Activated CD8-positive, alpha-beta memory T cell treated with anti-CD3 and anti-CD28 coated beads, Interleukin-2, amount 50 U/mL, for 24 hours (primary cell): ENCODE measurements around the gene HSPA1A.
A peak's percentile ranks its signal among the peaks of the same experiment; 100 is the strongest.
"Not testable (repeated sequence)": the region's sequence is repeated elsewhere in the genome, so short reads cannot be mapped to it uniquely, and the experiment has no call there.

Experiments used
- DNase-seq: peaks from one replicate; pipeline ENCODE4 v3.0.0-alpha.2; 2020; ENCODE audit errors: extremely low read depth

HSPA1A gene

DNA sequence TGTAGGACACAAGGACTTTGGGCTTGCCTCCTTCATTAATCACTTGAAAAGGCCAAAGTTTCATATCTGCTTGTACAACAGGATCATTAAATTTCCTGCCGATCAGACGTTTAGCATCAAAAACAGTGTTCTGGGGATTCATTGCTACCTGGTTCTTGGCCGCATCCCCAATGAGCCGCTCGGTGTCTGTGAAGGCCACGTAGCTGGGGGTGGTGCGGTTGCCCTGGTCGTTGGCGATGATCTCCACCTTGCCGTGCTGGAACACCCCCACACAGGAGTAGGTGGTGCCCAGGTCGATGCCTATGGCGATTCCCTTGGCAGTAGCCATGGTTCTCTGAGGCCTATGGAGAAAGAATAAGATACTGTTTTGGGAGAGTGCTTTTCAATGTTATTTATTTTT is 3.7 kb upstream of the HSPA1A start:
- no peak for DNase-seq

GRCh38 chr6:31813465-31813849 is 1.9 kb upstream of the HSPA1A start:
- no peak for DNase-seq

DNA sequence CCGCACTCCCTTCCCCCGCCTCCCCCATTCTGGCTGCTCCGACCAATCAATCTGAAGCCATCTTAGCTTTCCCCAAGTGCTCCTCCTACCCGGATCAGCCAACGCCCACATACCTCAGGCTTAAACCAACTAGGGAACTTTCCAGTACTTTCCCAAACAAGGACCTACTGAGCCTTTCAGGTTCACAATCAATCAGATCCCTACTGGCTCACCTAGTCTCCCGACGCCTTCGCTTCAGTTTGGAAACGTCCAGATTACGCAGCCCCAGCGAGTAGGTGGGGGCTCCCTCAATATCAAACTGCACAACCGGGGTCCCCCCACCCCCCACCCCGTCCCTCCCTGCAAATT is 692 bp upstream of the HSPA1A start:
- DNase-seq, result no peak

DNA sequence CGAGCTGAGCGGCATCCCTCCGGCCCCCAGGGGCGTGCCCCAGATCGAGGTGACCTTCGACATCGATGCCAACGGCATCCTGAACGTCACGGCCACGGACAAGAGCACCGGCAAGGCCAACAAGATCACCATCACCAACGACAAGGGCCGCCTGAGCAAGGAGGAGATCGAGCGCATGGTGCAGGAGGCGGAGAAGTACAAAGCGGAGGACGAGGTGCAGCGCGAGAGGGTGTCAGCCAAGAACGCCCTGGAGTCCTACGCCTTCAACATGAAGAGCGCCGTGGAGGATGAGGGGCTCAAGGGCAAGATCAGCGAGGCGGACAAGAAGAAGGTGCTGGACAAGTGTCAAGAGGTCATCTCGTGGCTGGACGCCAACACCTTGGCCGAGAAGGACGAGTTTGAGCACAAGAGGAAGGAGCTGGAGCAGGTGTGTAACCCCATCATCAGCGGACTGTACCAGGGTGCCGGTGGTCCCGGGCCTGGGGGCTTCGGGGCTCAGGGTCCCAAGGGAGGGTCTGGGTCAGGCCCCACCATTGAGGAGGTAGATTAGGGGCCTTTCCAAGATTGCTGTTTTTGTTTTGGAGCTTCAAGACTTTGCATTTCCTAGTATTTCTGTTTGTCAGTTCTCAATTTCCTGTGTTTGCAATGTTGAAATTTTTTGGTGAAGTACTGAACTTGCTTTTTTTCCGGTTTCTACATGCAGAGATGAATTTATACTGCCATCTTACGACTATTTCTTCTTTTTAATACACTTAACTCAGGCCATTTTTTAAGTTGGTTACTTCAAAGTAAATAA is 2.0 kb downstream of the HSPA1A start:
- not testable (repeated sequence) for DNase-seq

GRCh38 chr6:31817929-31818511 is 2.7 kb downstream of the HSPA1A start:
- not testable (repeated sequence) for DNase-seq

DNA sequence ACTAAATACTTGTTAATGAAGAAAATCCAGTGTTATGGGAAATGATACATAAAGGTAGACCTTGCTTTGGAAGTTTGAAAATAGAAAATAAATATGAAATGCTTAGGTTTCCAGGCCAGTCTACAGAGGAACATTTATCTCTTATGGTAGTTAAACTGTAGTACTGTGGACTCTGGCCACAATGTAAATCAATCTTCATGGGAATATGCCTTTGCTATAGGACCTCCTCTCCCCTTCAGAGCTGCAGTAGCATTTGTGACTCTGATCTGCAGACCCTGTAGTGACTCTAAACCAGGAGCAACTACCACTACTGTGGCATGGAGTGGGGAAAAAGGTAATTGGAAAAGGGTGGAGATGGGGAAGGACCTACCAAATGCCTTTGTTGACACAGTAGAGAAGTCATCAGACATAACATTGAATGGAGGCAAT is 4.5 kb downstream of the HSPA1A start:
- no peak for DNase-seq

DNA sequence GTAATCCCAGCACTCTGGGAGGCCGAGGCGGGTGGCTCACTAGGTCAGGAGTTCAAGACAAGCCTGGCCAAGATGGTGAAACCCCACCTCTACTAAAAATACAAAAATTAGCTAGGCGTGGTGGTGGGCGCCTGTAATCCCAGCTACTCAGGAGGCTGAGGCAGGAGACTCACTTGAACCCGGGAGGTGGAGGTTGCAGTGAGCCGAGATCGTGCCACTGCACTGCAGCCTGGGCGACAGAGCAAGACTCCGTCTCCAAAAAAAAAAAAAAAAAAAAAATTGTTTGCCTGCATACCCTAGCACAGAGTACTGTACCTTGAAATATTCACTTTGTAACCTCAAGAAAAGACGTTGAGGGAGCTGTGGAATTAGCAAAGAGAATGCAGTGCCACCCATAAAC is 5.1 kb downstream of the HSPA1A start:
- DNase-seq, result not testable (repeated sequence)

- DNase-seq, result no peak
These were observed 6.1 kb downstream of the HSPA1A start for GRCh38 chr6:31821301-31822035.

GRCh38 chr6:31822036-31822821 is 6.9 kb downstream of the HSPA1A start:
- DNase-seq, result no peak

DNA sequence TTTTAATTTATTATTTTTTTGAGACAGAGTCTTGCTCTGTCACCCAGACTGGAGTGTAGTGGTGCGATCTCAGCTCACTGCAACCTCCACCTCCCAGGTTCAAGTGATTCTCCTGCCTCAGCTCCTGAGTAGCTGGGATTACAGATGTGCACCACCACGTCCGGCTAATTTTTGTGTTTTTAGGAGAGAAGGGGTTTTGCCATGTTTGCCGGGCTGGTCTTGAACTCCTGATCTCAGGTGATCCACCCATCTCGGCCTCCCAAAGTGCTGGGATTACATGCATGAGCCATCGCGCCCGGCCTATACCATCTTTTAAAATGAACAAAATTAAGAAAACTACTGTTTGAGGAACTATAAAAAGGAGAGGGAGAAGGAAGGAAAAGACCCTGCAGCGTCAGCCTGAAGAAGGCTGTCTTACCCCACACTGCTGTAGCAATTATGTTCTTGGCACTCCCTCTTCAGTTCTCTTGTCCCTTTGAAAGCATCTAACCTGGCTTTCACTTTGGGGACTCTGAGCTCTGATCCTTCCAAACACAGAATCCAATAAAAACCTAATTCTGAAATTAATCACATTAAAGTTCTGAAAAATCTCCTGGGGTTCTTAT is 8.4 kb downstream of the HSPA1A start:
- not testable (repeated sequence) for DNase-seq

DNA sequence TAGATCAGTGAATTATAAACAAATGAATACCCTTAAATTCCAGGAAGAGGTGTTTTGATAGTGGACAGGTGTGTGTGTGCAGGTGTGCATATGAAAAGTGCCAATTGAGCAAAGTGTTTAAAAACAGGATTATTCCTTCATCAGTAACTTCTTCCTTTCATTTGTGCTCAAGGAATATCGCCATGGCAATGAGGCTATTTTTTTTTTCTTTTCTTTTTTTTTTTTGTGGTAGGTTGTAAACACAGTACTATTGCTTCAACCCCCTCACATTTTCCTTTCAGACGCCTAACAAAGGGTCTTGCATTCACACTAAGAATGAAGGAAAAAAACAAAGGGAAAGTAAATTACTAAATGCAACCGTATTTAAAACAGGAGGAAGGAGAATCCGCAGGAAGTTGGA is 10.2 kb downstream of the HSPA1A start:
- no peak for DNase-seq

- DNase-seq, result no peak
These were observed 11.5 kb downstream of the HSPA1A start for GRCh38 chr6:31826793-31827285.

GRCh38 chr6:31827286-31828079 is 12.1 kb downstream of the HSPA1A start, which contains the start of gene HSPA1B:
HSPA1B (plus strand) TSS chr6:31827738; CDS start chr6:31827951, 213 bp downstream.
- DNase-seq, result peak; percentile 88

DNA sequence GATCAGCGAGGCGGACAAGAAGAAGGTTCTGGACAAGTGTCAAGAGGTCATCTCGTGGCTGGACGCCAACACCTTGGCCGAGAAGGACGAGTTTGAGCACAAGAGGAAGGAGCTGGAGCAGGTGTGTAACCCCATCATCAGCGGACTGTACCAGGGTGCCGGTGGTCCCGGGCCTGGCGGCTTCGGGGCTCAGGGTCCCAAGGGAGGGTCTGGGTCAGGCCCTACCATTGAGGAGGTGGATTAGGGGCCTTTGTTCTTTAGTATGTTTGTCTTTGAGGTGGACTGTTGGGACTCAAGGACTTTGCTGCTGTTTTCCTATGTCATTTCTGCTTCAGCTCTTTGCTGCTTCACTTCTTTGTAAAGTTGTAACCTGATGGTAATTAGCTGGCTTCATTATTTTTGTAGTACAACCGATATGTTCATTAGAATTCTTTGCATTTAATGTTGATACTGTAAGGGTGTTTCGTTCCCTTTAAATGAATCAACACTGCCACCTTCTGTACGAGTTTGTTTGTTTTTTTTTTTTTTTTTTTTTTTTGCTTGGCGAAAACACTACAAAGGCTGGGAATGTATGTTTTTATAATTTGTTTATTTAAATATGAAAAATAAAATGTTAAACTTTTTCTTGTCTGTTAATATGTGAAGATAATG is 14.4 kb downstream of the HSPA1A start:
- no peak for DNase-seq

- DNase-seq, result no peak
These were observed 15.6 kb downstream of the HSPA1A start for GRCh38 chr6:31830886-31831335.

GRCh38 chr6:31831350-31832215 is 16.2 kb downstream of the HSPA1A start:
- no peak for DNase-seq

DNA sequence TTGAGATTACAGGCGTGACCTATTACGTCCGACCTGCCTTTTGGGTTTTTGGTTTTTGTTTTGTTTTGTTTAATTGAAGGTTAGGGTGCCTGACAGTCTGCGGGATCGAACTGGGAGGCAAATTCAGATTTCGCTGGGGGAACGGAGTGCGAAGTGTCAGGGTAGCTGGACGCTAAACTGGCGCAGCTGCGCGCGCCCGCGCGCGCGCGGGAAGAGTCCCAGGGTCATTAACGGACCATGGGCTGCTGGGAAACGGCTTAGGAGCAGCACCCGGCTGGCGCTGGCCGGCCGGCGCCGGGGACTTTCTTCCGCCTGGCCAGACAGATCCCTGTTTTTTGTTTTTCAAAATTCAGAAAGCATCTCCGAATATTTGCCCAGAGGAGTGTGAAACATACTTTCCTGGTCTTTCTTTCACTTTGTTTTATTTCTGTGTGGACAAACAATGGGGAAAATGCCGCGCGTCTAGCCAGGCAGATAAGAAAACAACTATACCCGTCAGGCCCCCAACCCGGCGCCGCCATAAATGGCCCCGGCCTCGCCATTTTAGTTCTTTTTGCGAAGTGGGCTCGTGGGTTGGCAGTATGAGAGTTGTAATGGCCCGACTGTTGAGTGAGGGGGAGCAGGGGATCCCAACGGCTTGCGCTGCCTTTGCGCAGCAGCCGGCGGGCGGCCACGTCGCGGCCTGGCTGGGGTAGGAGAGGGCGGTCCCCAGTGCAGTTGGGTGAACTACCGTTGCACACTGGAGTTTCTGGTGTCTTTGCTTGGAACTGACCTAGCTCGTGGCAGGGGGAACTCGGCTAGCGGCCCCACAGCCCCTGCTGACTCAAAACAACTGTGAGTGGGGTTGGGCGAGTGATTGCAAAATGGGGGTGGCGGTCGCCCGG is 19.3 kb downstream of the HSPA1A start:
- no peak for DNase-seq

GRCh38 chr6:31836047-31836473 is 20.7 kb downstream of the HSPA1A start:
- no peak for DNase-seq
